ENCODE measurements around the gene ARMH1.

Gene ARMH1

GRCh38 chr1:44735992-44736391 is 61.5 kb downstream of the ARMH1 start:
- TF ChIP-seq TAF1 (IDR thresholded peaks at IDR 0.05; ENCODE audit: borderline replicate concordance, insufficient read depth, low read length) (no peak), FOXP2 (optimal IDR thresholded peaks at IDR 0.05; ENCODE audit: borderline replicate concordance, extremely low read depth, extremely low read length, insufficient read depth) (no peak), REST (IDR thresholded peaks at IDR 0.05; ENCODE audit: insufficient read depth in 1 of 2, low read depth in 2 of 2, low read length in 2 of 2) (no peak), POLR2AphosphoS5 (IDR thresholded peaks at IDR 0.05; ENCODE audit: low read depth, low read length) (no peak)

- TF ChIP-seq POLR2AphosphoS5 (IDR thresholded peaks at IDR 0.05; ENCODE audit: low read depth, low read length), result peak; percentile 96
- TF ChIP-seq SIN3A (IDR thresholded peaks at IDR 0.05; ENCODE audit: borderline replicate concordance, insufficient read depth, low read length), result peak; percentile 80; the same call in 1 of the 2 replicates
- no peak for TF ChIP-seq REST (IDR thresholded peaks at IDR 0.05; ENCODE audit: insufficient read depth in 1 of 2, low read depth in 2 of 2, low read length in 2 of 2)
- TF ChIP-seq TAF1 (IDR thresholded peaks at IDR 0.05; ENCODE audit: borderline replicate concordance, insufficient read depth, low read length), result peak; percentile 48; the same call in 1 of the 2 replicates
- TF ChIP-seq FOXP2 (optimal IDR thresholded peaks at IDR 0.05; ENCODE audit: borderline replicate concordance, extremely low read depth, extremely low read length, insufficient read depth), result peak; percentile 49
Measured at GRCh38 chr1:44739307-44740178, 65.0 kb downstream of the ARMH1 start, which contains the start of gene KIF2C. TSS of gene KIF2C (plus strand) at chr1:44739837. CDS start at chr1:44739933, 96 bp downstream.

DNA sequence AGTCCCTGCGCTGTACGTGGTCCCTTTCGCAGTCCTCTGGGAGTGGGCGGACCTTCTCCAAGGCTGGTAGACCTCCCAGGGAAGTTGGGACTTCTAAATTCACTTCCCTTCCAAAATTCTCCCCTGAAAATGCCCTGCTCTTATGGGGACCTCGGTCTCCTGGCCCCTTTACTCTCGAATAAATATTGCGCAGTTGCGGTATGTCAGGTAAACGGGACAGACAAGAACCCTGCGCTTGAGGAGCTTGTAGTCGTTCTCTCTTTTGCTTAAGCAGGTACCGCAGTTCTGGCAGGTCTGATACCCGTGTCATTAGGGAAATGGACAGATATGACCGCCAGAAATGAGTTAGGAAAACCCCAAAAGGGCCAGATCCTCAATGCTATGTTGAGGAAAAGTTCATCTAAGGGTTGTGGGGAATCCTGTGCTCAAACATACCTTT is 65.7 kb downstream of the ARMH1 start:
- no peak for TF ChIP-seq FOXP2 (optimal IDR thresholded peaks at IDR 0.05; ENCODE audit: borderline replicate concordance, extremely low read depth, extremely low read length, insufficient read depth)
- no peak for TF ChIP-seq POLR2AphosphoS5 (IDR thresholded peaks at IDR 0.05; ENCODE audit: low read depth, low read length)
- TF ChIP-seq REST (IDR thresholded peaks at IDR 0.05; ENCODE audit: insufficient read depth in 1 of 2, low read depth in 2 of 2, low read length in 2 of 2), result no peak
- TF ChIP-seq SIN3A (IDR thresholded peaks at IDR 0.05; ENCODE audit: borderline replicate concordance, insufficient read depth, low read length), result no peak
- no peak for TF ChIP-seq TAF1 (IDR thresholded peaks at IDR 0.05; ENCODE audit: borderline replicate concordance, insufficient read depth, low read length)

DNA sequence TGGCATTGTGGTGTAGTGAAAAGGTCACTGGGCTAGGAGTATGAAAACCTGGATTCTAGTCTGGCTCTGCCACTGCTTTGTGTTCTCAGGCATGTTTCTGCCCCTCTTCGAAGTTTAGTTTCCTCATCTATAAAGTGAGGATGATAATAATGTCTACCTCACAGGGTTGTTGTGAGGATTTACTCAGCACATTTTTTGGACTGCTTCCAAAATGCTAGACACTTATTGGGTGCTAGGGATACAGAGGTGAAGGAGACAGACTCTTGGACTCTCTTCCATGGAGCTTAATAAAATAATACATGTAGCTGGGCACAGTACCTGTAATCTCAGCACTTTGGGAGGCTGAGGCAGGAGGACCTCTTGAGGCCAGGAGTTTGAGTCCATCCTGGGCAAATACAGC is 68.7 kb downstream of the ARMH1 start:
- TF ChIP-seq FOXP2 (optimal IDR thresholded peaks at IDR 0.05; ENCODE audit: borderline replicate concordance, extremely low read depth, extremely low read length, insufficient read depth) (no peak), TAF1 (IDR thresholded peaks at IDR 0.05; ENCODE audit: borderline replicate concordance, insufficient read depth, low read length) (no peak), SIN3A (IDR thresholded peaks at IDR 0.05; ENCODE audit: borderline replicate concordance, insufficient read depth, low read length) (no peak), REST (IDR thresholded peaks at IDR 0.05; ENCODE audit: insufficient read depth in 1 of 2, low read depth in 2 of 2, low read length in 2 of 2) (no peak), POLR2AphosphoS5 (IDR thresholded peaks at IDR 0.05; ENCODE audit: low read depth, low read length) (no peak)
